ENCODE measurements around the gene KANK3.
"Not testable (repeated sequence)": the region's sequence is repeated elsewhere in the genome, so short reads cannot be mapped to it uniquely, and the experiment has no call there.

The KANK3 gene

DNA sequence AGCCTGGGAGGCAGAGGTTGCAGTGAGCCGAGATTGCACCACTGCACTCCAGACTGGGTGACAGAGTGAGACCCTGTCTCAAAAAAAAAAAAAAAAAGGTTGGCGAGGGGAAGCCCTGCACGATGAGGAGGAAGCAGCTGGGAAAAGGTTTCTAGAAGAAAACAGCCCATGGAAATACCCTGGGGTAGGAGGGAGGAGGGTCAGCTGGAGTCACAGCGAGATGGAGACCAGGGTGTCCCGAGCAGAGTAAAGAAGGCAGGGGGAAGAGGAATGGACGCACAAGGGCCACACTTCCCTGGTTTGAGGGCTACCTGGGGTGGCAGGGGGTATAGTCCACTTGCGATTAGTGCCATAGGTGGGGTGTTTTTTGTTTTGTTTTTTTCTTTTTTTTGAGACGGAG is 6.4 kb downstream of the KANK3 start:
- DNase-seq = no peak

GRCh38 chr19:8336072-8336569 is 6.9 kb downstream of the KANK3 start:
- DNase-seq = no peak

- DNase-seq = no peak
These were observed 7.6 kb downstream of the KANK3 start for GRCh38 chr19:8335343-8336071.

DNA sequence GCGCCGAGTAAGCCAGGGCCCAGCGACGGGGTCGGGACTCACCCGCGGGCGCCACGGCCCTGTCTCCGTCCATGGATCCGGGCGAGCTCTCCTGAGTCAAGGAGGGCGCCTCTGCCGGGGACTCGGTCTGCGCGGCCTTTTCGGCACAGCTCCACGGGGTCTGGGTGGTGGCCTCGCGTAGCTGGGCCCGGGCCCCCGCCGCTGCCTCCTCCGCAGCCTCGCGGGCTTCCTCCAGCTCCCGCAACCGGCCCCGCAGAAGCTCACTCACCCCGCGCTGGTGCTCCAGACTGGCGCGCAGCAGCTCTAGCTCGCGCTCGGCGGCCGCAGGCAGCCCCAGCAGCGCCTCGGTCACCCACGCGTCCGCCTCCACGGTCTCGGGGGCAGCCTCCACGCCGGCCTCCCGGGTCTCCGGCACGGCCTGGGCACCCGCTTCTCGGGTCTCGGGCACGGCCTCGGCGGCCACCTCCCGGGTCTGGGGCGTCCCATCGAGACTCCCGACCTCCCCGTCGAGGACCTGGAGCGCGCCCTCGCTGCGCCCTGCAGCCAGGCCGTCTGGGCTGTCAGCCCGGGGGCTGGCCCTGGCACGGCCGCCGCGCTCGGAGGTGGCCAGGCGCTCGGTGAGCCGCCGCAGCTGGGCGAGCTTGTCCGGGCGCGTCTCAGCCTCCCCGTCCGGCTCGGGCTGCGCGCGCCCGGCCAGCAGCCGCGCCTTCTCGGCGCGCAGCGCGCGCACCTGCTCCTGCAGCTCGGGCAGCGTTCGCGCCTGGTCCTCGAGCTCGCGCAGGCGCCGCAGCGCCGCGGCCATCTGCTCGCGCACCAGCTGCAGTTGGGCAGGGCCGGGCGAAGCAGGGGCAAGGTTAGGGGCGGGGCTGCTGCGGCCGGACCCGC is 8.4 kb downstream of the KANK3 start:
- DNase-seq = peak; percentile 83

DNA sequence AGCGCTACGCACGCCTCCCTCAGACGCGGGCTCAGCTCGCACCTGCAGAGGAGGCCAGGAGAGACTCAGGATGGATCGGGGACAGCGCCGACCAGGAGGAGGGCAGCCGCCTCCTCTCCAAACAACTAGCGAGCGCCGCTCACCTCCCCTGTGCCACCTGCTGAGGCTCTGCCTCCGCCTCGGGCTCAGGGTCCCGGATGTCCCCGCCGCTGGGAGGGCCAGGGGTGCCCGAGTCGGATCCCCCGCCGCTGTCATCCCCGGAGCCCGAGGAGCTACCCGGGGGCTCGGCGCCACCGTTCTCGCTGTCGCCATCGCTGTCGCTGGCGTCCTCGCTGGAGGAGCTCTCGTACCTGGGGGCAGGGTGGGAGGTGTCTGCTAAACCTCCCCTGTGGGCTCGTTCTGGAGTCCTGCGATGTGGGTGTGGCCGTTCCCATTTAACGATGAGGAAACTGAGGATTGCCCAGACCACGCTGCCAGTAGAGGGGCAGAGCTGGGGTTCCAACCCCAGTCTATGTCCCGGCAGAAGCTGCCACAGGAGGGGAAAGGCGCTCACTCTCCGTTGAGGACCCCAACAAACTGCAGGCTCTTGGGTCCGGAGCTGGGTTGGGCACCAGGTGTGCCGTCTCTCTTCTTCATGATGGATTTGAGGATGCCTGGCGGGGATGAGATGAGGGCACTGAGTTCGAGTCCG is 9.2 kb downstream of the KANK3 start:
- DNase-seq = no peak

DNA sequence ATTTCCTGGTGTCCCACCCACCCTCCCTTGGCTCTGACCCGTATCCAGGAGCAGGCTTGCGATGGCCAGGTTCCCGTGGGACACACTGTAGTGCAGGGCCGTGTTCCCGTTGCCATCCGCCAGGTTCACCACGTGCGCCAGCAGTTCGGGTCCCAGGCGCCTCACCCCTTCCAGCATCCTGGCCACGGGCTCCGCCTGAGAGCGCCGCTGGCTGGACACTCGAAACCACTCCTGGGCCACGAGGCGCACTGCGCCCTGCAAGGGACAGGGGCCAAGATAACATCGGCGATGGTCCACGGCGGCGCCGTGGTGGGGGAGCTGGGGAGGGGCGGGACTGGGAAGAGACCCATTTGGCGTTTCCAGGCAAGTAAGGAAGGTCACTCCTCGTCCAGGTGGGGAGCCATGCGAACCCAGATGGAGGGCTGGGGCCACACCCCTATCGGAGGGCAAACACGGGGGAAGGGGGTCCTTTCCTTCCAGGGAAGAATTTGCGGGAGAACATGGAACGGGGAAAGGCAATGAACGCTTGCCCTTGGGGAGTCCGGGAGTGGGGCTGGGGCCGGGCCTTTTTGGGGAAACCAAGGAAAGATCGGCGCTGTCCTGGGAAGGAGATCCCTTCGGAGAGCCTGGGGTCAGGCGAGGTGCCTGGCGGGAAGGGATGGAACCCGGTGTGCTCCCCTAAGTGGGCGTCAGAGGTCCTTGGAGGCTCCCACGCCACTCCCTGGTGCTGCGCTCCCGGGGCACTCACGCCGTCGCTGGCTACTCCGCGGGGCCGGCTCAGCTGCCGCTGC is 9.9 kb downstream of the KANK3 start:
- DNase-seq = no peak

GRCh38 chr19:8331263-8331845 is 11.7 kb downstream of the KANK3 start:
- no peak for DNase-seq

DNA sequence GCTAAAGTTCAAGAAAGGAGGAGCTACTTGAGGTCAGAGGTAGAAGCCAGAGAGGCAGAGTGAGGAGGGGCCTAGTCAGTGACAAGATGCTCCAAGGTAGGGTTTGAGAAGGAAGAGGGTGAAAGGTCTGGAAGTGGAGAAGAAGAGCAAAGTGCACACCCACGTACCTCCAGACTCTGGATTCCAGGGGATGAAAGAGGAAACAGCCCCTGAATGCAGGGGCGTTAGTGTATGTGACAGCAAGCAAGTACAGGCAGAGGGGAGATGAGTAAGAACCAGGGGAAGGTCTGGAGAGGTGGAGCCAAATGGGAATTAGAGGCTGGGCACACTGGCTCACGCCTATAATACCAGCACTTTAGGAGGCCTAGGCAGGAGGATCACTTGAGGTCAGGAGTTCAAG is 13.1 kb downstream of the KANK3 start:
- DNase-seq = no peak

DNA sequence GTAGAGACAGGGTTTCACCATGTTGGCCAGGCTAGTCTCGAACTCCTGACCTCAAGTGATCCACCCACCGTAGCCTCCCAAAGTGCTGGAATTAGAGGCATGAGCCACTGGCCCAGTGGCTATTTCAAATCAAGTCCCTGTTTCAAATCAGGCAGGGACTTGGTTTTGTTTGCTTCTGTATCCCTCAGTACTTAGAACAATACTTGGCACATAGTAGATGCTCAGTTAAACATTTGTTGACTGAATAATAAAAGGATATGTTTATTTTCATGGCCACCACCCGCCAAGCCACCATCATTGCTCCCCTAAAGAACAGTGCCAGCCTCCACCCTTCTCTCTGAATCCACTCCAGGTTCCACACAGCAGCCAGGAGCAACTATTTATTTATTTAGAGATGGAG is 17.6 kb downstream of the KANK3 start:
- no peak for DNase-seq

DNA sequence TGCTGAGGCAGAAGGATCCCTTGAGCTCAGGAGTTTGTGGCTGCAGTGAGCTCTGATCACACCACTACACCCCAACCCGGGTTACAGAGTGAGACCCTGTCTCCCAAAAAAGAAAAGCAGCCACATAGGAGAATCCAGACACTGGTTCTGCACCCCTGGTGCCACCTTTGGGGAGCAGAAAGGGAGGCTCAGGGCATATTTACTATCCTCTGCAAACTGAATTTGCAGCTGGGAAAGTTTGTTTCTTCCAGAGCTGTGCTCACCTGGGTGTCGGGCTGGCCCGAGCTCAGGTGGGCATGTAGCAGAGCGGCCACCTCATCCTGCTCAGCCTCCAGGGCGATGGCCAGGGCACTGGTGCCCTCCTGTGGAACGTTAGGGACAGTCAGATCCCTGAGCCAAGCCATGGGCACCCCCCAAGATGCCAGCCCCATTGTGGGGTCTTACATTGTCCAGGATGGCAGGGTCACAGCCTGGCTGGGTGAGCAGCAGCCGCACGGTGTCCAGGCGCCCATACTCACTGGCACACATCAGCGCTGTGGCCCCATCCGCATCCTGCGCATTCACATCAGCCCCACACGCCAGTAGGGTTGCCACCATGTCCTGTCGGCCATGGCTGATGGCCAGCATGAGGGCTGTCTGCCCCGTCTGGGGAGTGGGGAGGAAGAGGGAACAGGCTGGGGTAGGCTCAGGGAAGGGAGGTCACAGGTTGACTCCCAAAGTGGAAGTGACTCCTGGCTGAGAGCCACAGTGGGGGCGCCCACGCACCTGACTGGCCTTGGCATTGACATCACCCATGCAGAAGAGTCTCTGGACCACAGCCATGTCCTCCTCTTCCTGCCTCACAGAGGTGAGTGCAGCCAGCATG is 18.6 kb downstream of the KANK3 start:
- no peak for DNase-seq

GRCh38 chr19:8323781-8324185 is 19.3 kb downstream of the KANK3 start:
- no peak for DNase-seq

GRCh38 chr19:8322638-8322997 is 20.4 kb downstream of the KANK3 start:
- no peak for DNase-seq

GRCh38 chr19:8321986-8322637 is 20.9 kb downstream of the KANK3 start:
- no peak for DNase-seq

- DNase-seq = peak; percentile 98
These were observed 21.7 kb downstream of the KANK3 start, which contains the start of the genes NDUFA7 and RPS28 for GRCh38 chr19:8321067-8321985. TSS of gene NDUFA7 (minus strand) at chr19:8321375. CDS start at chr19:8321358, 17 bp downstream. TSS of gene RPS28 (plus strand) at chr19:8321496. CDS start at chr19:8321531, 35 bp downstream.

GRCh38 chr19:8320564-8321066 is 22.4 kb downstream of the KANK3 start:
- no peak for DNase-seq

GRCh38 chr19:8319807-8320520 is 23.1 kb downstream of the KANK3 start:
- no peak for DNase-seq

DNA sequence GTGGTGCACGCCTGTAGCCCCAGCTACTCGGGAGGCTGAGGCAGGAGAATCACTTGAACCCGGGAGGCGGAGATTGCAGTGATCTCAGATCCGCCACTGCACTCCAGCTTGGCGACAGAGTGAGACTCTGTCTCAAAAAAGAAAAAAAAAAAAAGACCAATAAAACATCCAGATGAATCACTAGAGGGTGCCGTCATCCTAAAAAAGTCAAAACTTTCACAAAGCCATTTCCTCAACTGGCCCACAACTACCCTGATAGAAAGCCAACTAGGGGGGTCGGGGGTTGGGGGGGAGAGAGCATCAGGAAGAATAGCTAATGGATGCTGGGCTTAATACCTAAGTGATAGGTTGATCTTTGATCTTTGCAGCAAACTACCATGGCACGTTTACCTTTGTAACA is 24.2 kb downstream of the KANK3 start:
- DNase-seq = not testable (repeated sequence)
